Ectodermal cell (in vitro differentiated cells): ENCODE results near the gene SAP25.

ENCODE experiments used
- H3K27ac ChIP-seq: 2 replicates; pipeline ENCODE4 v1.7.0; 2013; ENCODE audit warnings: mild to moderate bottlenecking, low read depth, low read length; ENCODE audit not compliant: insufficient read depth, poor library complexity, severe bottlenecking
- H3K27me3 ChIP-seq: 2 replicates; pipeline ENCODE4 v1.7.0; 2013; ENCODE audit warnings: mild to moderate bottlenecking, low read length; ENCODE audit not compliant: insufficient read depth, control insufficient read depth, poor library complexity, severe bottlenecking
- H3K36me3 ChIP-seq: one replicate; pipeline ENCODE4 v1.7.0; 2013; ENCODE audit warnings: low read length; ENCODE audit not compliant: control insufficient read depth, insufficient read depth
- H3K4me1 ChIP-seq: one replicate; pipeline ENCODE4 v1.7.0; 2013; ENCODE audit warnings: low read length; ENCODE audit not compliant: control insufficient read depth, insufficient read depth
- H3K4me3 ChIP-seq: 2 replicates; pipeline ENCODE4 v1.7.0; 2013; ENCODE audit warnings: low read depth, low read length, control low read depth; ENCODE audit not compliant: insufficient read depth
- H3K9me3 ChIP-seq: 2 replicates; pipeline ENCODE4 v1.7.0; 2013; ENCODE audit warnings: mild to moderate bottlenecking, low read length, moderate library complexity; ENCODE audit not compliant: control insufficient read depth
- WGBS, 2 experiments: methylation state at CpG; one replicate each; pipeline ENCODE4 v1.1.7; 2013; ENCODE audit warnings: missing lambda C conversion rate in 2 of 2; 5-methylcytosine and 5-hydroxymethylcytosine counted together

Gene SAP25

DNA sequence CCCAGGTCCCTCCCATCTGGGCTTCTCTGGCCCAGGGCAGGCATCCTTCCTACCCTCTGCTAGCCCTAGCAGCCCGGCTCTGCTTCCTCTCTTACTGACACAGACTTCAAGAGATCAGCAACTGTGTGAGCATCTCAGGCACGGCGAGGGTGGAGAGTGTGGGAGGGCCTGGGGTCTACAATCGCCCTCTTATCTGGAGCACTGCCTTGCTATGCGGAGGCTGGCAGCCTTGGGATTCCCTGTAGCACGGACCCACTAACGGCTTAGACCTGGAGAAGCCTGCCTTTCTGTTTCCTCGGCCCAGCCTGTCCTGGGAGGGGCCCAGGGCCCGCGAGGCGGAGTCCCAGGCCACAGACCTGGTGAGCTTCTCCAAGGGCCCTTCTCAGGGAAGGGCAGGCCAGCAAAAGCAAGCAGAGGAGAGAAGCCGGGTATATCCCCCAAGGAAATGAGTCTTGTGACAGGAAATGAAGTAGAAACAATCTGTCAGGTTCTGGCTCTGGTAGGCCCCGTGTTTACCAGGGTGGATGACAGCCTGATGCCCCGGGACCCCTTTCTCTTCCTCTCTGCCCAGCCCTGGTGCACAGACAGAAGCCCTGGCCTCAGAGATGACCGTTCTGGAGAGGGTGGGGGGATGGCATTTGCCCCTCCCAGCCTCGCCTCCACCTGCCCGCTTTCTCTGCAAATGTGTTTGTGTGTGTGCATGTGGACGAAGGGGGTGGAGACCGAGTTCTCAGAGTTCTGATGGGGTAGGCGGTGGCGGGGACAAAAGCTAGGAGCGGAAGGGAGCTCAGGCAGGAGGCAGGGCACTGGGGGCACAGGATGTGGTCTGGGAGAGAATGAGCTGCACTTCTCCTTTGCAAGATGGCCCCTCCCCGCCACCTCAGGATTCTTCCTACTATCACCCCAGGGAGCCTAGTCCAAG, 9.7 kb upstream of the SAP25 start:
- H3K27ac ChIP-seq: no peak overlapping the region
- peaks cover 18% of the 10 kb centered on the region for H3K4me1 ChIP-seq
- H3K9me3 ChIP-seq: no peaks in the 10 kb centered on the region
- H3K4me3 ChIP-seq: no peak overlapping the region
- whole genome bisulfite sequencing, 2 experiments: 60 to 69% methylated on average over 23 of the region's 23 CpGs
- peaks cover 12% of the 10 kb centered on the region for H3K36me3 ChIP-seq
- no peaks in the 10 kb centered on the region for H3K27me3 ChIP-seq

DNA sequence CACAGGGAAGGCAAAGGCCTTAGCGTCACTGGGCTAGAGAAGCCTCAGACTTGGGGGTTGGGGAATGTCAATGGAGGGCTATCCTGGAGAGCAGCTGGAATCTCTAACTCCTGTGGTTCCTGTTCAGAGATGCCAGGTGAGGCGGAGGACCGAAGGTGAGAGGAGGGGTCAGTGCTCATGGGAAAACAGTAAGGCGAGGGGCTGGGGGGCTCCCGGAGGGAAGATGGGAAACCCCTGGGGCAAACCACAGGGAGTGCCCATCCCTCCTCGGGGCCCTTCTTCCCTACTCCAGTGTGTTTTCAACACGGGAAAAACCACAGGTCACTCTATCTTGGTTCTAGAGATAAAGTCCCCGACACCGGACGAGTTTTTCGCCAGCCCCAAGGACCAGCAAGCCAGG, 8.9 kb upstream of the SAP25 start:
- Histone ChIP-seq H3K27me3 (no peaks in the 10 kb centered on the region), H3K27ac (no peak overlapping the region), H3K36me3 (peaks cover 12% of the 10 kb centered on the region), H3K4me3 (no peak overlapping the region), H3K9me3 (no peaks in the 10 kb centered on the region), H3K4me1 (peaks cover 18% of the 10 kb centered on the region)
- WGBS, 2 experiments: 91 to 93% methylated on average over 11 of the region's 11 CpGs

DNA sequence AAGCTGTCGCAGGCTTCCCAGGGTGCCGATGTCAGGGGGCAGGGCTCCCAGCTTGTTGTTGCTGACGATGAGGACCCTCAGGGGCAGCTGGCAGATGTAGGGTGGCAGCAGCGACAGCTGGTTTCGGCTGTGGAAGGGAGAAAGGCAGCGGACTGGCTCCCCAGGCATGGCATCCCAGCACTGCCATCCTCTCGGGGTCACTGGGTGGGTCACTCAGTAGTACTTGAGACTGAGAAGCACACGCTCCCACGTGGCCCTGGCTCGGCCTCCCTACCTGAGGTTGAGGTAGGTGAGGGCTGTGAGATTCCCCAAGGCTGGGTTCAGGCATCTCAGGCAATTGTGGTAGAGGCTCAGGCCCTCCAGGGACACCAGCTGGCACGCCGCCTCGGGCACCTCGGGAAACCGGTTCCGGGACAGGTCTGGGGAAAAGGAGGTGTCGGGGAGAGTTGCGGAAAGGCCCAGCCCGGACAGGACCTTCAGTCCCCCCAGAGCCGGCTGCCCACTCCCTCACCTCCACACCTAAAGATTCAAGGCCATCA, 8.4 kb upstream of the SAP25 start:
- no peak overlapping the region for H3K4me3 ChIP-seq
- H3K27me3 ChIP-seq: no peaks in the 10 kb centered on the region
- no peak overlapping the region for H3K27ac ChIP-seq
- H3K4me1 ChIP-seq: peaks cover 18% of the 10 kb centered on the region
- H3K9me3 ChIP-seq: no peaks in the 10 kb centered on the region
- peaks cover 12% of the 10 kb centered on the region for H3K36me3 ChIP-seq
- 93 to 96% methylated on average over 20 of the region's 20 CpGs for WGBS, 2 experiments

DNA sequence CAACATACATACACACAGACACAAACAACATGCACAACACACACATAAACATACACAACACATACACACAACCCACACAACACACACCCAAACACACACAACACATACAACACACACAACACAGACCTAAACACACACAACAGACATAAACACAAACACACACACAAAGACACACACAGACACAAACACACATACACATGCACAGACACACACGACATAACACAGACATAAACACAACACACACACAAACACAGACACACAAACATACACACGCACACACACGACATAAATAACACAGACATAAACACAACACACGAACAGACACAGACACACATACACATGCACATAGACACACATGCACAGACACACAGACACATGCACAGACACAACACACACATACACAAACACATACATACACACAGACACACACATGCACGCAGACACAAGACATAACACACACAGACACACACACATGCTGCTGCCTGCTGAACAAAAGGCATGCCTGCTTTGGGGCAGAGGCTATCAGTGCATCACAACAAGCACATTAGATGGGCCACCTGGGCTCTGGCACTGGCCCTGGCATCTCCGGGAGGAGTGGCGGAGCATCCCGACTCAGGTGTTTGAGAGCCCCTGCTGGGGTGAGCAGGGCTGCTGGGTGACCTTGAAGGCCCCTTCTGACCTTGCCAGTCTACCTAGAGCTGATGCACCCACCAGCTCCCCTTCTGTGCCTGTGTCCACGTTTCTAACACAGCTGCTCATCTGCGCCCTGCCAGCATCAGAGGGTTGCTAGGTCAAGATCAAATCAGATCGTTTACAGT, 7.0 kb upstream of the SAP25 start:
- Histone ChIP-seq H3K27me3 (no peaks in the 10 kb centered on the region), H3K36me3 (peaks cover 12% of the 10 kb centered on the region)
- 92 to 95% methylated on average over 11 of the region's 11 CpGs for WGBS, 2 experiments

DNA sequence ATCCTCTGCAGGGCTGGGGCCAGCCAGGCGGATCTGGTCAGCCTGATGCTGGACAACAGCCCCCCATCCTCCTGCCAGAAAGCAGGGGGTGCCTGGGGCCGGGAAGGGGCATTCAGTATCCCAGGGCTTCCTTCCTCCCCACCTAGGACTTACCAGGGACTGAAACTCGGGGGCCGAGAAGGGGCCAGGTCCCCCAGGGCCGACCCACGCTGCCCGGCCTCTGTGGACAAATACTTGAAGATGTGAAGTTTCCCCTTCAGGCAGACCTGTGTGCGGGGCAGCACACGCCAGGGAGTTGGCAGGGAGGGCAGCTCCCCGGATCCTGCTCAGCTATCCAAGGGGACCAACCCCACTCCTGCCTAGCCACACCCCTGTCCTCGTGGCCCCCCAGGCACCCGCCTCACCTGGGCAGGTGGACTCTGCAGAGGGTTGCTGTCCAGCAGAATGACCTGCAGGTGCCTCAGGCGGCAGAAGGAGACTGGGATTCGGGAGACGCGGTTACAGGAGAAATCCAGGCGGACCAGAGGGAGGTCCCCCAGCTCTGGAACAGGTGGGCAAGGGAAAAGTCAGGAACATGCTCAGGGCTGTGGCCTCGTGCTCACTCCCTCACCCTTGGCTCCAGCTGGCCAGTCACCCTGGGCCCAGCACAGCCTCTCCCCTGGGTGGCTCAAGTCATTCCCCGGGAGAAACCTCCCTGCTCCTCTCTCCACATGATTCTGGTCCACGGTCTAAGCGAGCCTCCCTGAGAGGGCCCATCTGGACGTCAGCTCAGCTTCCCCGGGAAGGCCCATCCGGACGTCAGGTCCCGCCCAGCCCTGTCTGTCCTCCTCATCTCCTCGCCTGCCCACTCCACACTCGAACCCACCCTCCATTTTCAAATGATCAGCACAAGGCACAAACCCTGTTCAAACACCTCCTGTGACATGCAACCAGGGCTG, 4.8 kb upstream of the SAP25 start:
- H3K4me3 ChIP-seq: no peak overlapping the region
- 94 to 96% methylated on average over 28 of the region's 28 CpGs for WGBS, 2 experiments
- H3K27ac ChIP-seq: no peak overlapping the region
- H3K36me3 ChIP-seq: peaks cover 12% of the 10 kb centered on the region
- H3K9me3 ChIP-seq: no peaks in the 10 kb centered on the region
- peaks cover 7% of the 10 kb centered on the region for H3K4me1 ChIP-seq
- H3K27me3 ChIP-seq: no peaks in the 10 kb centered on the region

More for the DNA sequence above, 7.0 kb upstream of the SAP25 start:
- peaks cover 18% of the 10 kb centered on the region for H3K4me1 ChIP-seq
- no peak overlapping the region for H3K4me3 ChIP-seq
- H3K9me3 ChIP-seq: no peaks in the 10 kb centered on the region
- no peak overlapping the region for H3K27ac ChIP-seq

DNA sequence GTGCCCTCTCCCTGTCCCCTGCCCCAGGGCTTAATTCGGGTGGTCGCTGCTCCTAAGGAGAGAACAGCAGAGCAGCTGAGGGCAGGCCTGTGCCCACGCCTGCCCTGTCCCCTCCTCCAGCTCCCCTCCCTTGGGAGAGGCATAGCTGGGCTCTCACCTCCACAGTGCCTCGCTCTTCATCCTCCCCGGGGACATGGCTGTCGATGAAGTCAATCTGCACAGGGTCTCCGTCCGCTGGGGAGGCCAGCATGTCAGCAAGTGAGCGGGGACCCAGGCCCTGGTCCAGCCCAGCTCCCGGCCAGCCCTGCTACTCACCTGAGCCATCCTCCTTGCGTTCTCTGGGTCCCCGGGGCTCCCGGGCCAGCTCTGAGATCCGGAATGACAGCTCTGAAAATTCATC, 3.8 kb upstream of the SAP25 start:
- 94 to 96% methylated on average over 14 of the region's 14 CpGs for WGBS, 2 experiments
- Histone ChIP-seq H3K4me3 (no peak overlapping the region), H3K4me1 (peaks cover 2% of the 10 kb centered on the region), H3K36me3 (peaks cover 12% of the 10 kb centered on the region), H3K27ac (no peak overlapping the region), H3K27me3 (no peaks in the 10 kb centered on the region), H3K9me3 (no peaks in the 10 kb centered on the region)

DNA sequence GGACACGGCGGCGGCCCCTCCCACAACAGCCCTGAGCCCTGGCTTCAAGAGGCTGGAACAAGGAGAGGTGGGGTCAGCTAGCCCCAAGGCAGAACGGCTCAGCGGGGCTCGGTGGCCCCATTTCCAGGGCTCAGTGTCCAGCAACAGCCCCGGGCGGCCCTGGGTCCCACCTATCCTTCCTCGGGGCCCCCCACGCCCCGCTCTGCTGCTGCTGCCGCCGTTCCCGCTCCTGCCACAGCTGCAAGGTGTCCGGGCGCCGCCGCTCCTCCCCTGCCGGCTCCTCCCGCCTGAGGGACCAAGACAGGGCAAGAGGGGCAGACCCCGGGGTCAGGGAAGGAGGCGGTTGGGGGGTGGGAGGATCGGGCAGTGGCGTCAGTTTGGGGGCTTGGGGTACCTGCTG, 3.4 kb upstream of the SAP25 start:
- peaks cover 12% of the 10 kb centered on the region for H3K36me3 ChIP-seq
- H3K27ac ChIP-seq: no peak overlapping the region
- peaks cover 4% of the 10 kb centered on the region for H3K4me1 ChIP-seq
- no peaks in the 10 kb centered on the region for H3K9me3 ChIP-seq
- H3K4me3 ChIP-seq: no peak overlapping the region
- H3K27me3 ChIP-seq: no peaks in the 10 kb centered on the region
- WGBS, 2 experiments: 95% methylated on average over 24 of the region's 24 CpGs

DNA sequence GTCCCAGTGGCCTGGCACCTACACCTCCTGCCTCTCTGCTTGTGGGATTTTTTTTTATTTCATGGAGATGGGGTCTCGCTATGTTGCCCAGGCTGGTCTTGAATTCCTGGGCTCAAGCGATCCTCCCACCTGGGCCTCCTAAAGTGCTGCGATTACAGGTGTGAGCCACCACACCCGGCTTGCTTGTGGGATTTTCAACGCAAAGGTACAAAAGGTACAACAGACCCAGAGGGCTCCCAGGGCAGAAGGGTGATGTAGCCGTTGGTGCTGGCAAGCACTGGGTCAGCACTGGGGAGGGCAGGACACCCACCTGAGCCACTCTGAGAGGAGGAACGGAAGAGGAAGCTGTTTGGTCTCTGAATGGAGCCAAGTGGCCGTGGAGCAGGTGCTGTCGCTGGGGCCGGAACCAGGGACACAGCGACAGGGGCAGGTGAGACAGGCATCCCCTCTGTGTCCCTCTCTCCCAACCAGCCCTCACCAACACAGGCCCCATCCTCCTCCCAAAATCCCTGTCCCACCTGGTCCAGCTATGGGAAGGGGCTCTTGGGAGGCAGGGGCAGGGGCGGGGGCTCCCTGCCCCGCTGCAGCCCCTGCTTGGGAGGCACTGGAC, 2.8 kb upstream of the SAP25 start:
- Histone ChIP-seq H3K4me1 (peaks cover 11% of the 10 kb centered on the region), H3K4me3 (no peak overlapping the region), H3K9me3 (no peaks in the 10 kb centered on the region), H3K36me3 (peaks cover 12% of the 10 kb centered on the region), H3K27me3 (peaks cover under 1% of the 10 kb centered on the region), H3K27ac (no peak overlapping the region)
- WGBS, 2 experiments: 96 to 97% methylated on average over 13 of the region's 13 CpGs

DNA sequence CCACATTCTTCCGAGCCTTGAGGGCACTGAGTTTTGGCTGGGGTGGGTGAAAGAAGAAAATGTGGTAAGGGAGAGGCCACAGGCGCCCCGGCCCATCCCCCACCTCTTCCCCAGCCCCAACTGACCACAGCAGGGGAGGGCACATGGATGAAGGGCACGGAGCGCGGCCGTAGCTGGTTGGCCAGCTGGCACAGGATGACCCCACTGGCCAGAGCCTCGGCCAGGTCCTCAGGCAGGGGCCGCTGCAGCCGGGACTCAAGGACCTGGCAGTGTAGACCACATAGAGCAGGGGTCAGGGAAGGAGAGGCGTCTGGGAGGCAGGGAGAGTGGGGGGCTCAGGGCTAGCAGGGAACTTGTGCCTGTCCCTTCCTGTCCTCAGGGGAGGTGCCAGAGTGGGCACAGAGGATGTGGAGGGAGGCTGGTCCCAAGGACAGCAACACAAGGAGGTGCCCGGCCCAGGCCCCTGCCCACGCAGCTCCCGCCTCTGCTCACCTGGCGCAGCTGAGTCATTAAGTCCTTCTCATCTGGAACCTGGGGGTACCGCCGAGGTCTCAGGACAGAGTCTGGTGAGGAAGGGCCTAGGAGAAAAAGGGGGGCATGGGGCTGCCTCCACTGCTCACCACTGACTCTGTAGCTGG, 2.2 kb upstream of the SAP25 start:
- WGBS, 2 experiments: 90 to 92% methylated on average over 16 to 17 of the region's 17 CpGs
- H3K4me1 ChIP-seq: peaks cover 15% of the 10 kb centered on the region
- H3K9me3 ChIP-seq: no peaks in the 10 kb centered on the region
- no peak overlapping the region for H3K27ac ChIP-seq
- H3K4me3 ChIP-seq: no peak overlapping the region
- peaks cover 9% of the 10 kb centered on the region for H3K36me3 ChIP-seq
- peaks cover 5% of the 10 kb centered on the region for H3K27me3 ChIP-seq
